ENCODE measurements around the gene KREMEN1. TPM values are rescaled to one million over a fixed set of nuclear protein-coding genes. Genes with fewer than 3 reads are reported as not detected.

The KREMEN1 gene
- total and polyA plus RNA-seq, 4 donors, result 8.8 to 27.5 (median 20.1) TPM

DNA sequence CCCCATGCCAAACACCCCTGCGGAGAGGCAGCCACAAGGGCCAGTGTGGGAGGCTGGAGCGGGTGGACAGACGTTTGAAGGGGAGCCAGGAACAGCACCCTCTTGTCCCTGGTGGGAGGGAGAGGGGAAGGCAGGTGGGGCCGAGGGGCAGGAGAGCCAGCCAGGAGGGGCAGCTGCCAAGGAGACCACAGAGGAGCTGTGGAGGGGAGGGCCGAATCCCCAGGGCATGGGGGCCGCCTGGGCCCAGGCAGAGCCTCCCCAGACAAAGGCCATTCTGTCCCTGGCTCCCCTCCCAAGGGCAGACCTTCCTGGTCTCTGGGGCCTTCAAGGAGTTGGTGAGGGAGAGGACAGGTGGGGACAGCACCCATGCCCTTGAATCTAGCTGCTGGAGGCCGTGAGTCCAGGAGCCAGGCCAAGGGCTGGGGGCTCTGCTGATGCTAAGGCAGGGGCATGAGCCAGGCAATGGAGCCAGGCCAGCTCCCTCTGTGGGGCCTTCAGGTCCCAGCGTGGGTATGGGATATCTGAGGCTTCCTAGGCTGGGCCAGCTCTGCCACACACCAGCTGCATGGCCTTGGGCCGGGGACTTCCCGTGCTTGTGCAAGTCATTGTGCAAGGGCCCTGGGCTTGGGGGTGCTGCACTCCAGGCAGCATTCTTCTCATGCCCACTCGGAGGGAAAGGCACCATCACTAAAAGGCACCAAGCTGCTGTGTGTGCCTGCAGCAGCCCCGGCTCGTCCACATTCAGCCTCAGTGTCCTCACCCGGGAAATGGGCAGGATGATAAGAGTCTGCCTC lies 144.2 kb downstream of the KREMEN1 start:
- ATAC-seq (ENCODE audit: insufficient read depth, low FRiP score) (peak; percentile 79), DNase-seq (peak in 1 of 3 donors; percentile 11)
- TF ChIP-seq, protein P1, sequence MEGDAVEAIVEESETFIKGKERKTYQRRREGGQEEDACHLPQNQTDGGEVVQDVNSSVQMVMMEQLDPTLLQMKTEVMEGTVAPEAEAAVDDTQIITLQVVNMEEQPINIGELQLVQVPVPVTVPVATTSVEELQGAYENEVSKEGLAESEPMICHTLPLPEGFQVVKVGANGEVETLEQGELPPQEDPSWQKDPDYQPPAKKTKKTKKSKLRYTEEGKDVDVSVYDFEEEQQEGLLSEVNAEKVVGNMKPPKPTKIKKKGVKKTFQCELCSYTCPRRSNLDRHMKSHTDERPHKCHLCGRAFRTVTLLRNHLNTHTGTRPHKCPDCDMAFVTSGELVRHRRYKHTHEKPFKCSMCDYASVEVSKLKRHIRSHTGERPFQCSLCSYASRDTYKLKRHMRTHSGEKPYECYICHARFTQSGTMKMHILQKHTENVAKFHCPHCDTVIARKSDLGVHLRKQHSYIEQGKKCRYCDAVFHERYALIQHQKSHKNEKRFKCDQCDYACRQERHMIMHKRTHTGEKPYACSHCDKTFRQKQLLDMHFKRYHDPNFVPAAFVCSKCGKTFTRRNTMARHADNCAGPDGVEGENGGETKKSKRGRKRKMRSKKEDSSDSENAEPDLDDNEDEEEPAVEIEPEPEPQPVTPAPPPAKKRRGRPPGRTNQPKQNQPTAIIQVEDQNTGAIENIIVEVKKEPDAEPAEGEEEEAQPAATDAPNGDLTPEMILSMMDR (IDR thresholded peaks at IDR 0.05; ENCODE audit: control extremely low read depth, extremely low read depth), result no peak
- no peak overlapping the region for H3K9ac ChIP-seq (ENCODE audit: insufficient read depth in 1 of 2, low read length in 2 of 2)
- H3K9me3 ChIP-seq (ENCODE audit: control insufficient read depth in 4 of 4, insufficient read depth in 3 of 4, low read length in 3 of 4), result no peaks in the 10 kb centered on the region
- H3K27me3 ChIP-seq (ENCODE audit: control insufficient read depth in 3 of 3, insufficient read depth in 3 of 3, low read length in 2 of 3), result no peaks in the 10 kb centered on the region
- H3K36me3 ChIP-seq (ENCODE audit: control insufficient read depth in 4 of 4, insufficient read depth in 4 of 4, low read length in 4 of 4), result peaks cover 0 to 11% (median 4%) of the 10 kb centered on the region in 4 donors
- WGBS, 2 donors, result 57 to 61% methylated on average over 14 of the region's 14 CpGs
- H3K4me1 ChIP-seq (ENCODE audit: control insufficient read depth in 5 of 5, insufficient read depth in 5 of 5, low read length in 5 of 5), result peaks cover 0 to 13% (median 7%) of the 10 kb centered on the region in 5 donors
- H3K27ac ChIP-seq (ENCODE audit: low read depth in 1 of 2, low read length in 1 of 2), result peak overlapping the region in 1 of 2 donors; percentile 8
- no peak overlapping the region for H3K4me3 ChIP-seq

Small RNAs within 50 kb of the gene (small RNA-seq; reads per million reads assigned to genes)
- not detected for gene RNU6-1219P (ENCODE audit: low replicate concordance)
- gene RNU6-810P (ENCODE audit: low replicate concordance), result not detected

Other genes with a start within 250 kb of the KREMEN1 start
- 10 to 100 TPM in 1 of 2 donors, 1 to 10 TPM in 1; 9.5 to 10.2 TPM for gene ZNRF3, start 189.5 kb upstream of the KREMEN1 start, total RNA-seq
- gene ZNRF3, start 189.5 kb upstream of the KREMEN1 start, polyA plus RNA-seq, result 1 to 10 TPM; 3.5 to 4.2 TPM
- gene C22orf31, start 11.2 kb upstream of the KREMEN1 start, total RNA-seq, result not detected
- under 1 TPM; 0.07 to 0.30 TPM for gene C22orf31, start 11.2 kb upstream of the KREMEN1 start, polyA plus RNA-seq
- gene EMID1, start 132.9 kb downstream of the KREMEN1 start, total RNA-seq, result 10 to 100 TPM in 1 of 2 donors, 1 to 10 TPM in 1; 7.9 to 30.2 TPM
- gene EMID1, start 132.9 kb downstream of the KREMEN1 start, polyA plus RNA-seq, result 1 to 10 TPM; 4.9 to 8.8 TPM
- gene RHBDD3, start 194.9 kb downstream of the KREMEN1 start, total RNA-seq, result 10 to 100 TPM; 14.2 to 32.0 TPM
- gene RHBDD3, start 194.9 kb downstream of the KREMEN1 start, polyA plus RNA-seq, result 10 to 100 TPM; 33.5 to 38.2 TPM
- gene EWSR1, start 195.2 kb downstream of the KREMEN1 start, total RNA-seq, result 100 to 1,000 TPM; 162 to 215 TPM
- gene EWSR1, start 195.2 kb downstream of the KREMEN1 start, polyA plus RNA-seq, result 100 to 1,000 TPM; 115 to 174 TPM
- gene GAS2L1, start 233.6 kb downstream of the KREMEN1 start, total RNA-seq, result 10 to 100 TPM in 1 of 2 donors, 1 to 10 TPM in 1; 3.8 to 40.1 TPM
- 10 to 100 TPM; 11.8 to 20.7 TPM for gene GAS2L1, start 233.6 kb downstream of the KREMEN1 start, polyA plus RNA-seq
- 1 to 10 TPM in 1 of 2 donors, not detected in 1; 3.3 TPM for gene RASL10A, start 242.7 kb downstream of the KREMEN1 start, total RNA-seq
- 1 to 10 TPM in 1 of 2 donors, under 1 TPM in 1; 0.71 to 2.0 TPM for gene RASL10A, start 242.7 kb downstream of the KREMEN1 start, polyA plus RNA-seq

Measured in lung (tissue), 13 donors.